Cortex of kidney (tissue), 1 donor: Measurements from ENCODE around the gene VAMP4.
"Not testable (repeated sequence)": the region's sequence is repeated elsewhere in the genome, so short reads cannot be mapped to it uniquely, and the experiment has no call there.

Experiments
- DNase-seq: peaks from one replicate; lab custom pipeline; 2025; lab: John Stamatoyannopoulos, UW

Gene VAMP4

DNA sequence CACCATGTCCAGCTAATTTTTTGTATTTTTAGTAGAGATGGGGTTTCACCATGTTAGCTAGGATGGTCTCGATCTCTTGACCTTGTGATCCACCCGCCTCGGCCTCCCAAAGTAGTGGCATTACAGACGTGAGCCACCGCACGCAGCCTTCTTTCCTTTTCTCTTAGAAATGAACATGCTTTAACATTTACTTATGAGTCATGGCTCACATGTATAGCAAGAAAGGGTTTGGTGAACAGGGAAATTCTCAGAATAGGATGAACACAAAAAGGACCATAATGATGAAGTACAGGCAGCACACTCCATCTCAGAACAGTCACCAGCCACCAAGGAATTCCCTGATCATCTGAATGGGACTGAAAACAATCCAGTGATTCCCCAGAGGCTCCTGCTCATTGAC is 9.4 kb upstream of the VAMP4 start:
- DNase-seq = no peak

DNA sequence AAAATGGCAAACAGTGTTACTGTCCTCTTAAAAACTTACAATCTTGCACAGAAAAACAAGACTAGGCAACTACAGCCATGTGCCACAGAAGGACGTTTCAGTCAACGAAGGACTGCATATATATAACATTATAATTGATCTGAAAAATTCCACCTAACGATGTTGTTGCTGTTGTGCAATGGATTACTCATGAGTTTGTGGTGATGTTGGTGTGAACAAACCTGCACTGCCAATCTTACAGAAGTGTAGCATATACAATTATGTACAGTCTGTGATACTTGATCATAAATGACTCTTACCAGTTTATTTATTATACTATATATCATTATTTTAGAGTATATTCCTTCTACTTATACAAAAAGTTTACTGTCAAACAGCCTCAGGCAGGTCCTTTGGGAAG is 6.8 kb upstream of the VAMP4 start:
- no peak for DNase-seq

DNA sequence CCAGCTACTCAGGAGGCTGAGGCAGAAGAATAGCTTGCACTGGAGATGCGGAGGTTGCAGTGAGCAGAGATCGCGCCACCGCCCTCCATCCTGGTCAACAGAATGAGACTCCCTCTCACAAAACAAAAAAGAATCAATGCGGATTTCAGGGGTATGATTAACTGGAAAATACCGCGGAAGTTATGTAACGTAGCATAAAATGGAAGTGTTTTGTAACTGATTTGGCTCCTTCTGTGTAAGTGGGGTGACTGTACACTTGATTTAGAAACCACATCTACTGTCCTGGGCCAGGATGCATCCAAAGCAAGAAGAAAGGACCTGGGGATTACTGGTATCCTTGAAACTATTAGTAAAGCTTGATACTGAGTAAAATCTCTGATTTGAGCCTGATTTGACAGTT is 3.1 kb upstream of the VAMP4 start:
- DNase-seq = no peak

DNA sequence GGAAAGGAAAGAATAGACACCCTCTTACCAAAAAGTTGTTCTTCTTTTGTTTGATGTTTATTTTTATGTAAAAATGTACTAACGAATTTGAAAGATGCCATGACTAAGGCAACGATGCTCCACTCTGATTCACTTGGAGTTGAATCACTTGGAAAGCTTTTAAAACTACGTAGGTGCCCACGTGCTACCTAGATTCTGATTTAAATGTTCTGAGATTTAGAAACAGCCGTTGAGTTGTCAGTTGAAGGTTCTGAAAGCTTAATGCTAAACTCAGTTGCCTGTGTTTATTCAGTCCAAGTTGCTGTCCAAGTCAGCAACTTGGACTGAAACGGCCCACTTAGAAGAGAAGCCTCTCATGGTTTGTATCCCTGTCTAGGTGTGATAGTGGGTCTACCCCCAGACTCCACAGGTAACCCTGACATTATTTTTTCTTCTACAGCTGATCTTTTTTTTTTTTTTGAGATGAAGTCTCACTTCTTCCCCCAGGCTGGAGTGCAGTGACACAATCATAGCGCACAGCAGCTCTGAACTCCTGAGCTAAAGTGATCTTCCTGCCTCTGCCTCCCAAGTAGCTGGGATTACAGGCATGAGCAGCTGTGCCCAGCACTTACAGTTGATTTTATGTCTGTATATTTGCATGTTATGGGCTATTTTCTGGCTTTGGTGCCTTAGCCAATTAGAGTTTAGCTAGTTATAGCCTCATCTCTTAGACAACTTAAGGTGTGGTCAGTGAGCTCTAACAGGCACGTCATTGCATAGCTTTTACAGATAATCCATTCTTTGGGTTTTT is 1.4 kb upstream of the VAMP4 start:
- DNase-seq = no peak

DNA sequence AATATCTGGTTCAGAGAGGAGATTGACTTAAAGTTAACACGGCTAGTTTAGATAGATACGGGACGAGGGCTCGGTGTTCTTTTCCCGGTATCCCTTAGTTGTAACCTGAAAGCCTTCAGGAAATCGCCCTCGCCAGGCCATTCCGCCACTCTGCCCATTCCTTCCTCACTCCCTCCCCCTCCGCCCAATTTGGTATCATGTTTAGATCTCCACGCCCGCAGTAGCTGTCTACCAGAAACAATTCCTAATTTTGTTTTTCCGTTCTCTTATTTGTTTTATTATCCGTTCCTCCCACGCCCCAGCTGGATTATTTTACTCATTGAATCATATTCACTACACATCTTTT is 685 bp upstream of the VAMP4 start:
- no peak for DNase-seq

DNA sequence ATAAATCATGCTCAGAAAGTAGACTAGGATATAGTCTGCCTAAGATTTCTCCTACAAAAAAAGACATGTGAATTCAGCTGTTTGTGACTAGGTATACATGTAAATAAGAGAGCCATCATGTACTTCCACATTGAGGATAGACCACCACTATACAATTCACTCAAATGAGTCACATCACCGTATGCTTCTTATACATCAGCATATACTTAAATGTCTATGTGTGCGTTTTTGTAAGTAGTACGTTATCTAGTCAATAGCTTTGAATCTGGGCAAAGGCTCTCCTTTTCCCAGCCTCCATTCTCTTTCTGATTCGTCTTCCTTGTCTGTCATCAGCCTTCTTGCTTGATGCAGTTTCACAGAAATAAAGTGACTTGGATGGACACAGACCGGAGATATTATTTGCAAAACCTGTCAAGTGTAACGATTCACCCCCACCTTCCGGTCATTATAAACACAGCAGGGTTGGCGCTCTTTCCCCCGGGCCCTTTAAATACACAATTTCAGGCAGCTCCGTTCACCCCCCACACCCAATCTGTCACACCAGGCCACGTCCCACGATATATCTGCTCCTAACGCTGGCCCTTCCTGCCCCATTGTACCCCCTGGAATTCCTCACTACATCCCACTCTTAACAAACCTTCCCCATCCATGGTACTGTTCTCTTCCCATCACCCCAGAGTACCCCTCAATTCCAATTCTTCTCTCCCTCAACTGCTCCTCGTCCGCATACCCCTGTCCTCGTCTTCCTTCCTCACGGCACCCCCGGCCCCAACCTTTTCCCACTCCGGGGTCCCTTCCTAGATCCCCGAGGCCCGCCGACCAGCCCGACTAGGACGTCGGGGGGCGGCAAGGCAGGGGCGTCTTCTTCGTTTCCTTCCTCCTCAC is 636 bp downstream of the VAMP4 start:
- DNase-seq = no peak

DNA sequence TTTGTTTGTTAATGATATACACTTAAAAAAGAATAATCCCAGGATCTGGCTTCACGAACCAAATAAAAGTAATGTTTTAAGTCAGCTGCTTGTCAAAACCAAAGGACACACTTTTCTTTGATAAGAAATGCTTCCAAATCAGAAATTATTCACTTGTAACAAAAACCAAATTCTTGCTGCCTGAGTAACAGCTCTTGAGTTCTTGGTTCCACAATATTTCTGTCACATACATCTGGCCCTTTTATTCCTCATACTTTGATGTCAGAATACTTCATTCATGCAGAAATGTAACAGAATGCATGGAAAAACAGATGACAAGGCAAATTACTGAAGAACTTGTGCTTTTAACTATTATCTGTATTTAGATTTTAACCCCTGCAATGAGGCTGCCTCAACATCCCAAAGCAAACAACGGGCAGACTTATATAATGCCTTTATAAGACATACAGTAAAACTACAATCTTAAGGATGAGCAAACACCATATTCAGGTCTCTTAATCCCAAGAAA is 1.5 kb downstream of the VAMP4 start:
- DNase-seq = no peak

DNA sequence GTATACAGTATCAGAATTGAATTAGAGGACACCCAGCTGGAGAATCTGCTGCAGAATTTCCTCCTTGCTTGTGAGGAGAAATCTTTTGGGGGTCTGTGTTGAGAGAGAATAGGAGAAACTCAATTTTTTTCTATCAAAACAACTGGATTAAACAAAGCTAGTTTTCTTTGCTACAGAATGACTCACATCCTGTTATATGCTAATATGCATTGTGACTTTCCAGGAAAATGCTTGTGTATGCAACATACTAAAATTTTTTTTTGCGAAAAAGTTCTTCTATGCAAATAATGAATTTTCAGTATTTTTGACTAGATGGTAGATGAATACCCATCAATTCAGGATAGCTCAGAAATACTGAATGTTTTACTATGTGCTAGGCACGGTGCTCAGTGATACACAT is 2.2 kb downstream of the VAMP4 start:
- DNase-seq = no peak

DNA sequence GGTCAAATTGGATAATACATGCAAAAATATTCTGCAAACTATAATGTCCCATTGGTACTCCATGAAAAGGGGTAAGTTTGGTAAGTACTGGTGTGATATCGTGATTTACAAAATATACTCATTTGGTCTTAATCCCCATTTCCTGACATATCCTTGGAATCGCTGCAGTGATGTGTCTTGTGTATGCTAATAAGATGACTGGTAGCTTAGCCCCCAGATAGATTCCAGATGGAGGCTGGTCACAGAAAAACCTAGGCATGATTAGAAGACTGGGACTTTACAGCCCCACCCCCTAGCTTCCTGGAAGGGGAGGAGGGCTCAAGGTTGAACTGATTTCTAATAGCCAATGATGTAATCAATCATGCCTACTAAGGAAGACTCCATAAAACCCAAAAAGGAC is 3.0 kb downstream of the VAMP4 start:
- DNase-seq = no peak

DNA sequence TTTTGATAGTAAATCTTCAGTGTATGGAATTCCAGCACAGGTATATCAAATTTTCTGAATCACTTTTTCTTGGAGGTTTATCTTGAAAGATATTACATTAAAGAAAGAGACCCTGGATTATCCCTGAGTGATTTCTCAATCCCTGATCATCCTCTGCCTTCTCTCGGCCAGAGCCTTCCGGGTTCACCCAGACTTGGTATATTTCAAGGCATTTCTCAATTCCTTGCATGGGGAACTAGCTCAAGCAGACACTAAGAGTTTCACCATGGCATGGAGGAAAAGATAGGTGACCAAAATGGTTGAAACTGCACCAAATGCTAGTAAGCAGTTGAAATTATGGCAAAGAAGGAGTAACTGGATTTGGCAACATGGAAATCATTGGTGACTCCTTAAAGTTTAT is 5.7 kb downstream of the VAMP4 start:
- no peak for DNase-seq

DNA sequence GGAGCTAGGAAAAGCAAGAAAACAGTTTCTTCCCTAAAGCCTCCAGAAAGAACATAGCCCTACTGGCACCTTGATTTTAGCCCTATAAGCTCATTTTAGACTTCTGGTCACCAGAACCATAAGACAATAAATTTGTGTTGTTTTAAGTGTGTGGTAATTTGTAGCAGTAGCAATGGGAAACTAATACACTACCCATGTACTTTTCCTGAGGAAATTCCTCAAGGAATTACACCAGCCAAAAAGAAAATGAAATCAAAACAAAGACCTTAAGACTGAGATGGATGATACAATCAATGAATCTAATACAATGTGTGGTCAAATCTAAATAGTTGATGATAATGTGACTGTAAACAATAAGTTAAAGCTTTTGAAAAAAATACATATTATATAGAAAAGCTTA is 11.8 kb downstream of the VAMP4 start:
- no peak for DNase-seq

DNA sequence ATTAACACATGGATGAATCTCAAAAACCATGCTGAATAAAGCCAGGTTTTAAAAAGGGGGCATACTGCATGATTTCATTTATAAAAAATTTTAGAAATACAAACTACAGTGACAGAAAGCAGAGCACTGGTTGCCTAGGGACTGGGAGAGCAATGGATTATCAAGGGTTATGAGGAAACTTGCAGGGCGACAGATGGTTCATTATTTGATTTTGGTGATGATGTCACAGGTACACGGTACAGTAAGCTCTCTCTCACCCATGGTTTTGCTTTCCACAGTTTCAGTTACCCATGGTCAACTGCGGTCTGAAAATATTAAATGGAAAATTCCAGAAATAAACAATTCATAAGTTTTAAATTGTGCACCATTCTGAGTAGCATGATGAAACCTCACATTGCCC is 14.1 kb downstream of the VAMP4 start:
- no peak for DNase-seq

DNA sequence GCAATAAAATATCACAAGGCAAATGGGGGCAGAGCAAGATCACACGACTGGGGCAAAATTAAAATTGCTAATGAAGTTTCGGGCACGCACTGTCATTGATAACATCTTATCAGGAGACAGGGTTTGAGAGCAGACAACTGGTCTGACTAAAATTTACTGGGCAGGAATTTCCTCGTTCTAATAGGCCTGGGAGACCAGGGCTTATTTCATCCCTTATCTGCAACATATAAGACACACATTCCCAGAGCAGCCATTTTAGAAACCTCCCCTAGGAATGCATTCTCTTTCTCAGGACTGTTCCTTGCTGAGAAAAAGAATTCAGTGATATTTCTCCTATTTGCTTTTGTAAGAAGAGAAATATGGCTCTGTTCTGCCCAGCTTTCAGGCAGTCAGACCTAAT is 18.7 kb downstream of the VAMP4 start:
- DNase-seq = not testable (repeated sequence)

DNA sequence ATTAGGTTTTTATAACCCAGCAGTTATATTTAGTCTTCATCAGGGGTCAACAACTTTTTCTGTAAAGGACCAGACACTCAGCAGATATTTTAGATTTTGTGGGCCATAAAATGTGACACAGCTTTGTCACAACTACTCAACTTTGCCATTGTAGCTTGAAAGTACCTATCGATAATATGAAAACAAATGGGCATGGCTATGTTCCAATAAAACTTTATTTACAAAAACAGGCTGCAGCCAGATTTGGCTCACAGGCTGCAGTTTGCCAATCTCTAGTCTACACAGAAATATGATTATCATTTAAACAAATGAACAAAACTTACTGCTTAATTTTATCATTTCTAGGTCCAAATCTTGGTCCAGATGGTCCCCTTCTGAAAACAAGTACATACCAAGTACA is 23.0 kb downstream of the VAMP4 start:
- no peak for DNase-seq

DNA sequence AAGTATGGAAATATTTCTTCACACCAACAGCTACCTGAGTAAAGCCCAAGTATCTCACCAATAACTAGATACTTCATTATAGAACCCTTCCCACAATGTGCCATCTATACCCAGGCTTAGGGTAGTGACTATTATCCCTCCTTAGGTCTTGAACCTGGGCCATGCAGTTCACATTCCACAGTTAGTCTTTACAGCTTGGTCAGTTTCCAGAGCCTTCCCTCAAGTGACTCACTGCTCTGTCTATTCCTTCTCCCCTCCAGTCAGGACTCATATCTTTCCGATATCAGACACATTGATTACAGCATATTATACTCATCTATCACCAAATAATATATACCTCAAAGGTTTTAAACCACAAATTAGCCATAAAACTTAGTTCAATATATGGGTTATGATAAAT is 23.6 kb downstream of the VAMP4 start:
- no peak for DNase-seq

DNA sequence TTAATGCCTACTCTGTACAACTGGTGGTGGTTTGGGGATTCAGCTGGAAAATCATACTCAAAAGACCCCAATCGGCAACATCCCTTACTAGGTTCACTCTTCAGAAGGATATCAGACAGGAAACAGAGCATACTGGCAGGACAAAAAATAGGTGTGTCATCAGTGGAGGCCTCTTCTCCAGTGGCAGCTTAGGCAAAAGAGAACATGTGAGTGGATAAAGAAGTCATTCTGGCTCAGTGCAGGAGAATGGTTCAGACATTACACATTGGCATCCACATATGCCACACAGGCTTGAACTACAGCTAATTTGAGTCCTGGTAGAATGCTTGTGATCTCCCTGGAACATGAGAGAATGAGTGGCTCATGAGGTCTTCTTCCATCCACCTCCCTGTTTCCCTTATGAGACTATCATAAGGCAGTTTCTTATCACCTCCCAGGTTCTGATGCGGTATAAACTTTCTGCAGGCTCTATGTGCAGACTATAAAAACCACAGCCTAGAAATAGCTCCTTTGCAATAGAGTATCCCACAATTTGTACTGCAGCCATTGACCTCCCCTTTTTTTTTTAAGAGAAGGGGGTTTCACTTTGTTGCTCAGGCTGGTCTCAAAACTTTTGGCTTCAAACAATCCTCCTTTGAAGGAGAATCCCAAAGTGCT is 24.7 kb downstream of the VAMP4 start:
- DNase-seq = no peak

DNA sequence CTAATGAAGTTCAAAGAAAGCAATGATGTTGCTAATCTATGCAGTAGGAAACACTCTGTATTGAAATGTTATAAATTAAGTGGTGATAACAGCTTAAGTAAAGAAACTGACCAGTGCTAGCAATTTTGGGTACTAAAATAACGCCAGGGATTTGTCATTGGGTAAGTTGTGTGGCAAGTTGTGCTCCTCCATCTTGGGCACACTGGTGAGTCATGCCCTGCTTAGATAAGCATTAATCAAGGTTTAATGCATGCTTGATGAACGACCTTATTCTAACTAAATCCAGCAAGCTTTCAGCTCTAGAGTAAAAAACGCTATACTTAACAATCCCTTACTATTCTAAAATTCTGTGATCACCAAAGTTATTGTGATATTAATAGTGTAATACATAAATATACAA is 25.2 kb downstream of the VAMP4 start:
- DNase-seq = no peak

DNA sequence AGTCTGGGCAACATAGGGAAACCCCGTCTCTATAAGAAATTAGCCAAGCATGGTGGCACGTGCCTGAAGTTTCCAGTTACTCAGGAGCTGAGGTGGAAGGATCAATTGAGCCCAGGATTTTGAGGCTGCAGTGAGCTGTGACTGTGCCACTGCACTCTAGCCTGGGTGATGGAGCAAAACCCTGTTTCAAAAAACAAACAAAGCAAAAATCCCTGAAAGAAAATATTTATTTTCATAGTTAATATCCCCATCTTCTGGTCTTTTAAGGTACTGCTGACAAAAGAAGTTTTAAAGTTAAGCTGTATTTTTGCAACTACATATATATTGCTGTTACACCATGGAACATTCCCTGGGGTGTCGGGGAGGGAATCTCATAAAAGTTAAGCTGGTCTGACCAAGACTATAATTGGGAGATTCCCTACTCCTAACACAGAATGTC is 26.0 kb downstream of the VAMP4 start:
- DNase-seq = no peak

DNA sequence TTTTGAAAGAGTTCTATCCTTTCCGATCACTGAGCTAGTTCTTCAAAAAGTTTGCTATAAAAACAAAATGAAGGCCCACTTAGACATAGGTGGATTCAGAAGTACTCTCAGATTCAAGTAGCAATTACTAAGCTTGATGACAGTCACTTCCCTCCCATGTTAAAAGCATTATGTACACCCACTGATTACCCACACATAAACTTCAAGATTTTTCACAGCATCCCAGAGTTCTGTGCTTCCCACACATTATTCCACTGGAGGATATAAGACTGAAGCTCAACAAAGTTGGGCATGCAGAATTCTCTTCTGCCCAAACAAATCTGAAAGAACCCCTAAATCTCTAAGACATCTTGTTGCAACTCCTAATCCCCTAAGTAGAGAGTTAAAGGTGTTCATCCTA is 29.5 kb downstream of the VAMP4 start:
- no peak for DNase-seq

DNA sequence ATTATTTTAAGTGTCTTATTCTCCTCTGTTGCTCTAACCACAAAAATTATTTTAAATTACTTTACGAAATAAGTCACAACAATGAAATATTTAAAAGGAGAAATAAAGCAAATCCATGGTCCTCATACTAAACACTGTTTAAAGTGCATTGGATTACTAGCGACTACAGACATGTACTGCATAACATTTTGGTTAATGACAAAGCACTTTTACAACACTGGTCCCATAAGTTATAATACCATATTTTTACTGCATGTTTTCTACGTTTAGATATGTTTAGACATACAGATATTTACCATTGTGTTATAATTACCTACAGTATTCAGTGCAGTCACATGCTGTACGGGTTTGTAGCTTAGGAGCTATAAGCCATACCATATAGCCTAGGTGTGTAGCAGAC is 30.2 kb downstream of the VAMP4 start:
- DNase-seq = no peak

DNA sequence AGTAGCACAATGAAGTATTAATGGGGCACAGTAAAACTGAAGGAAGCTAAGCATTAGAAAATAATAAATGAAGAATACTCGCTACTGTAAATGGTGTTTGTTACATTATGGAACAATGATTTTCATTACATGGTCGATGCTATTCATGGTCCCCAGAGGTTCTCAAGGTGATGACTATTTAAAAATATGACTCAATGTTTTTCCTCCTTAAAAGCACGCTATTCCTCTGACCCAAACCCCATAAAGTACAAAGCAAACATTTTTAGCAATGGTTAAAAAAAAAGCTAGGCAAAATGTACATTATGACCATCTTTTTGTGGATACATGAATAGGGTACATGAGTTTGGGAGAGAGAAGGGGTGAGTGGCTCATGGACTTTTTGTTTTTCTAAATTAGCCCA is 34.3 kb downstream of the VAMP4 start:
- DNase-seq = no peak

DNA sequence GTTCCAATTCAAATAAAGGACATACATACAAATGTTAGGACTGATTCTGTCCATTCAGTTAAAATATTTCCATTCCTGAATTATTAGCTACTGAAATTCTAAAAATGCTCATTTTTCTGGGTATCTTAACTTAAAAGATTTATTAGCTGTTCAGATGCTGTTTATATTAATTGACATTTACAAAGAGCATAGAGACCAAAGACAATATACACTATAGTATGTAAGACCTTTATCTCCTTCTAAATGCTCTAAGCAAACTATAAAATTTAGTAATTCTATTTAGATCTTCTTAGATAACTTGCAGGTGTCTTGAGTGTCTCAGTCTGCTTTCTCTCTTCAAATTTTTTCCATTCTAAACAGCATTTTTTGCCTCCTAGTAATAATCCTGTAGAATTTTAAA is 39.3 kb downstream of the VAMP4 start:
- DNase-seq = no peak

DNA sequence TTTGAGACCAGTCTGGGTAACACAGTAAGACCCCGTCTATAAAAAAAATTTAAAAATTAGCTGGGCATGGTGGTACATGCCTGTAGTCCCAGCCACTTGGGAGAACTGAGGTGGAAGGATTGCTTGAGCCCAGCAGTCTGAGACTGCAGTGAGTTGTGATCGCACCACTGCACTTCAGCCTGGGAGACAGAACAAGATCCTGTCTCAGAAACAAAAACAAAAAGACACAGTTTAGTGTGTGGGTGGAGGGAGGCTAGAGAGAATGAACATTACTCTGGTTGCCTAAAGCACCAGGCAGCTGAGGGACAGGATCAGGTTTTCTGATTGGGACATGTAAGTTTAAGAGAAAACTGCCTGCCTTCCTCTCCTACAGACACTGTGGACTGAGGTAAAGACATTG is 42.3 kb downstream of the VAMP4 start:
- no peak for DNase-seq
